GM21367 (cell line): ENCODE results near the gene DCUN1D1.
A peak's percentile ranks its signal among the peaks of the same experiment; 100 is the strongest.

Experiments used
- ATAC-seq: cut with Tn5 transposase; IDR thresholded peaks from one replicate; pipeline ENCODE4 v1.9.1; 2021; ENCODE audit not compliant: unreplicated experiment

Gene DCUN1D1

GRCh38 chr3:182937293-182938051 is 42.9 kb downstream of the DCUN1D1 start:
- ATAC-seq: peak; percentile 89

GRCh38 chr3:182936918-182937285 is 43.4 kb downstream of the DCUN1D1 start:
- ATAC-seq: no peak

- ATAC-seq: no peak
These were observed 44.0 kb downstream of the DCUN1D1 start for GRCh38 chr3:182936239-182936917.

GRCh38 chr3:182935803-182936202 is 44.5 kb downstream of the DCUN1D1 start:
- no peak for ATAC-seq

- peak; percentile 20 for ATAC-seq
These were observed 54.4 kb downstream of the DCUN1D1 start for GRCh38 chr3:182925944-182926337.

- peak; percentile 93 for ATAC-seq
These were observed 54.9 kb downstream of the DCUN1D1 start for GRCh38 chr3:182925330-182925943.

GRCh38 chr3:182921665-182922355 is 58.5 kb downstream of the DCUN1D1 start:
- ATAC-seq: no peak

GRCh38 chr3:182920515-182921084 is 59.7 kb downstream of the DCUN1D1 start:
- ATAC-seq: no peak

- ATAC-seq: no peak
These were observed 60.4 kb downstream of the DCUN1D1 start for GRCh38 chr3:182919866-182920357.

- ATAC-seq: no peak
These were observed 63.2 kb downstream of the DCUN1D1 start for GRCh38 chr3:182917134-182917533.

- ATAC-seq: peak; percentile 39
These were observed 66.0 kb downstream of the DCUN1D1 start for GRCh38 chr3:182914341-182914740.

- ATAC-seq: peak; percentile 81
These were observed 66.4 kb downstream of the DCUN1D1 start for GRCh38 chr3:182913889-182914288.

- ATAC-seq: no peak
These were observed 67.9 kb downstream of the DCUN1D1 start for GRCh38 chr3:182912474-182912873.

GRCh38 chr3:182911782-182912111 is 68.6 kb downstream of the DCUN1D1 start:
- ATAC-seq: no peak

GRCh38 chr3:182910936-182911781 is 69.2 kb downstream of the DCUN1D1 start:
- ATAC-seq: no peak

GRCh38 chr3:182909318-182910040 is 70.9 kb downstream of the DCUN1D1 start:
- ATAC-seq: no peak

- ATAC-seq: no peak
These were observed 71.9 kb downstream of the DCUN1D1 start for GRCh38 chr3:182908471-182908870.

GRCh38 chr3:182906036-182906435 is 74.3 kb downstream of the DCUN1D1 start:
- no peak for ATAC-seq

- ATAC-seq: no peak
These were observed 74.7 kb downstream of the DCUN1D1 start for GRCh38 chr3:182905623-182906022.

GRCh38 chr3:182904164-182904563 is 76.2 kb downstream of the DCUN1D1 start:
- no peak for ATAC-seq
